Astrocyte of the spinal cord (primary cell): ENCODE data around the gene XXYLT1.

Experiments used
- DNase-seq: peaks from one replicate; pipeline ENCODE4 v3.0.0; 2011; ENCODE audit warnings: low read depth, low spot score
- H3K4me3 ChIP-seq: 2 replicates; pipeline ENCODE4 v1.5.1; 2011; ENCODE audit warnings: low read depth, mild to moderate bottlenecking, low read length, moderate library complexity
- CTCF ChIP-seq: IDR thresholded peaks from 2 replicates; pipeline ENCODE4 v1.5.1; 2012; ENCODE audit warnings: low read depth, mild to moderate bottlenecking, low read length, inconsistent platforms
- in situ Hi-C: cut with HindIII; loops from 2 replicates; pipeline ENCODE4 v1.10.0; 2017; ENCODE audit warnings: low sequenced_read_pairs

XXYLT1 gene

GRCh38 chr3:195043607-195044339 is 227.2 kb downstream of the XXYLT1 start:
- no peak overlapping the region for H3K4me3 ChIP-seq
- peak; percentile 30 for DNase-seq
- in situ Hi-C loops, result no loop called here
- TF ChIP-seq CTCF, result no peak

GRCh38 chr3:195042743-195043606 is 228.0 kb downstream of the XXYLT1 start:
- DNase-seq, result no peak
- no peak for TF ChIP-seq CTCF
- no peak overlapping the region for H3K4me3 ChIP-seq
- in situ Hi-C loops, result no loop called here

- H3K4me3 ChIP-seq, result no peak overlapping the region
- no peak for DNase-seq
- no peak for TF ChIP-seq CTCF
- in situ Hi-C loops, result no loop called here
These were observed 228.9 kb downstream of the XXYLT1 start for GRCh38 chr3:195041871-195042742.

DNA sequence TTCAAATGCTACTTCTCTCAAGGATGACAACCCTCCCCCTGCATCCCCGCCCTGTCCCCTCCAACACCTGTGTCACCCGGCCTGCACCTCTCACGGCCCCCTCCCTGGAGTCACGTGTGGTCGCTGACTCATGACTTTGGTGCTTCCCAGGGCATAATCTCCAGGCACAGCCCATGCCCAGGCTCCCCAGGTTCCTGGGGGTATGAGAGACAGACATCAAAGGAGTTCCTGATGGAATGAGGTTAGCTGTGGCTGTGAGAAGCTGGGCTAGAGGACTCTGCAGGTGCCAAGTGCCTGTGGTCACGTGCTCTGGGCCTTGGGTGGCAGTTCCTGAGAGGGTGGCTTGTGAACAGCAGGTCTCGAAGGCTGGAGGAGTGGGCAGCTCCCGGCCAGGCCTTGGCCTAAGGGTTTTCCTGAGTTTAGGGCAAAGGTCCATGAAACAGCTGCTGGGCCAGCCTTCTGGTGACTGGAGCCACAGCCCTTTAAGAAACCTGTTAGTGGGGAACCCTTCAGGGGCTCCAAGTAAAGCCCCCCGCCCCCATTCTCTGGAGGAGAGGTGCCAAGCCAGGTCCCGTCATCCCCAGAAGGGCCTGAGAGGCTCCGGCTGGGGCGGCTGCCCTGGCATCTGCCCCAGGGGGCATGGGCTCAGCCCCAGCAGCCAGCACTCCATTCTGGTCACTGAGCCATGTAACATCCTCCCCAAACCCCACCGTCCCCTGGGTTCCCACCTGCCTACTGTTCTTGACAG is 230.0 kb downstream of the XXYLT1 start:
- no peak for DNase-seq
- H3K4me3 ChIP-seq, result no peak overlapping the region
- in situ Hi-C loops, result no loop called here
- no peak for TF ChIP-seq CTCF

GRCh38 chr3:195040094-195040493 is 230.9 kb downstream of the XXYLT1 start:
- no peak for DNase-seq
- in situ Hi-C loops, result no loop called here
- H3K4me3 ChIP-seq, result no peak overlapping the region
- no peak for TF ChIP-seq CTCF
